K562 (cell line): Measurements from ENCODE around the gene CHCHD6. TPM values are rescaled to one million over a fixed set of nuclear protein-coding genes. Genes with fewer than 3 reads are reported as not detected.

Experiments
- BRD9 ChIP-seq: fragments of 450-650 bp; IDR thresholded peaks from 2 replicates; pipeline ENCODE4 v1.6.1; 2018; ENCODE audit warnings: low read depth; ENCODE audit not compliant: partially characterized antibody
- CBFA2T3 ChIP-seq: fragments of 450-650 bp; IDR thresholded peaks from 2 replicates; pipeline ENCODE4 v1.6.1; 2017
- CCNT2 ChIP-seq: IDR thresholded peaks from 2 replicates; pipeline ENCODE4 v1.6.1; 2011; ENCODE audit warnings: borderline replicate concordance, low read depth, mild to moderate bottlenecking, moderate library complexity, mixed read lengths, low read length; ENCODE audit not compliant: insufficient read length; ENCODE audit errors: extremely low read depth
- ETV5 ChIP-seq: sonication (generic); formaldehyde crosslinking; IDR thresholded peaks from 2 replicates; pipeline ENCODE4 v1.4.0; 2020; ENCODE audit warnings: low read depth, mild to moderate bottlenecking, missing genetic modification reagents
- FOSL1 ChIP-seq: fragments of 200-800 bp; sonication (Bioruptor generic); conservative IDR thresholded peaks from 2 replicates; pipeline ENCODE4 v1.6.1; 2016; ENCODE audit warnings: missing genetic modification characterization, missing compliant biosample characterization
- HLTF ChIP-seq: fragments of 450-650 bp; IDR thresholded peaks from 2 replicates; pipeline ENCODE4 v1.6.1; 2016
- ILF3 ChIP-seq: fragments of 450-650 bp; IDR thresholded peaks from 2 replicates; pipeline ENCODE4 v1.6.1; 2018; ENCODE audit warnings: antibody characterized with exemption, mild to moderate bottlenecking, moderate library complexity, borderline replicate concordance
- JUNB ChIP-seq: fragments of 450-650 bp; formaldehyde crosslinking; conservative IDR thresholded peaks from 2 replicates; pipeline ENCODE4 v1.4.0; 2020; ENCODE audit warnings: mild to moderate bottlenecking
- MTA1 ChIP-seq: fragments of 450-650 bp; IDR thresholded peaks from 2 replicates; pipeline ENCODE4 v1.6.1; 2017; ENCODE audit warnings: borderline replicate concordance
- NFIX ChIP-seq: fragments of 250-450 bp; sonication (Bioruptor Pico); IDR thresholded peaks from 2 replicates; pipeline ENCODE4 v1.4.0; 2020; ENCODE audit warnings: low read depth, mild to moderate bottlenecking, moderate library complexity
- PCBP2 ChIP-seq: fragments of 200-400 bp; formaldehyde crosslinking; IDR thresholded peaks from 2 replicates; pipeline ENCODE4 v1.6.1; 2018; ENCODE audit warnings: low read length, low read depth, mild to moderate bottlenecking, moderate library complexity; ENCODE audit not compliant: poor library complexity, severe bottlenecking
- STAG1 ChIP-seq: sonication (generic); formaldehyde crosslinking; IDR thresholded peaks from 2 replicates; pipeline ENCODE4 v1.5.0; 2020; ENCODE audit warnings: missing genetic modification reagents, borderline replicate concordance
- TCF7 ChIP-seq: sonication (generic); IDR thresholded peaks from 2 replicates; pipeline ENCODE4 v1.6.1; 2016; ENCODE audit warnings: antibody characterized with exemption, borderline replicate concordance
- ZNF41 ChIP-seq: fragments of 250-450 bp; sonication (Bioruptor Pico); conservative IDR thresholded peaks from 2 replicates; pipeline ENCODE4 v1.4.0; 2020; ENCODE audit warnings: mild to moderate bottlenecking
- ZNF583 ChIP-seq: fragments of 250-450 bp; sonication (Bioruptor Pico); IDR thresholded peaks from 2 replicates; pipeline ENCODE4 v1.4.0; 2020
- polyA plus RNA-seq, 8 experiments: library from polyadenylated mRNA; depleted of rRNA in 4 of 8; stranded (reverse) in 5 of 8; unstranded in 3 of 8; fragments of >200 nt; fragmentation: Nextera tagmentation in 2 of 8; fragmentation: Illumina TruSeq in 1 of 8; extraction: Ambion mirVana in 2 of 8; extraction: Trizol in 1 of 8; gene quantifications; 2 replicates each; pipeline versions ENCODE4 v1.2.1 to v1.2.3, GENCODE V29; 2011 to 2014; ENCODE audit warnings: inconsistent platforms in 1 of 8, missing spikeins in 1 of 8
- total RNA-seq, 7 experiments: library from RNA; depleted of rRNA in 6 of 7; stranded (reverse); fragments of >200 nt in 6 of 7; fragmentation: Illumina TruSeq in 2 of 7; extraction: Trizol in 2 of 7; gene quantifications; 2 replicates each; pipeline versions ENCODE4 v1.2.1 to v1.2.3, GENCODE V29; 2011 to 2021; ENCODE audit warnings: low replicate concordance in 1 of 7
- TF ChIP-seq, protein P1 (sequence below): fragments of 450-650 bp; formaldehyde crosslinking; IDR thresholded peaks from 2 replicates; pipeline ENCODE4 v1.4.0; 2020; ENCODE audit warnings: mild to moderate bottlenecking, moderate library complexity
- TF ChIP-seq, protein P2 (sequence below): sonication (generic); IDR thresholded peaks from 2 replicates; pipeline ENCODE4 v1.6.1; 2016
- TF ChIP-seq, protein P3 (sequence below): fragments of 450-650 bp; IDR thresholded peaks from 2 replicates; pipeline ENCODE4 v1.7.1; 2018; ENCODE audit warnings: mild to moderate bottlenecking, low read depth; ENCODE audit not compliant: partially characterized antibody
- TF ChIP-seq, protein P4 (sequence below): IDR thresholded peaks from 3 replicates; pipeline ENCODE4 v1.6.1; 2011; ENCODE audit warnings: borderline replicate concordance, mild to moderate bottlenecking; ENCODE audit not compliant: insufficient read length, insufficient read depth

CHCHD6 gene
- total and polyA plus RNA-seq, 9 of the 15 experiments (the other 6 are each of a cell fraction or from before 2014, with no cell fraction given): 4.6 to 18.6 (median 10.9) TPM

DNA sequence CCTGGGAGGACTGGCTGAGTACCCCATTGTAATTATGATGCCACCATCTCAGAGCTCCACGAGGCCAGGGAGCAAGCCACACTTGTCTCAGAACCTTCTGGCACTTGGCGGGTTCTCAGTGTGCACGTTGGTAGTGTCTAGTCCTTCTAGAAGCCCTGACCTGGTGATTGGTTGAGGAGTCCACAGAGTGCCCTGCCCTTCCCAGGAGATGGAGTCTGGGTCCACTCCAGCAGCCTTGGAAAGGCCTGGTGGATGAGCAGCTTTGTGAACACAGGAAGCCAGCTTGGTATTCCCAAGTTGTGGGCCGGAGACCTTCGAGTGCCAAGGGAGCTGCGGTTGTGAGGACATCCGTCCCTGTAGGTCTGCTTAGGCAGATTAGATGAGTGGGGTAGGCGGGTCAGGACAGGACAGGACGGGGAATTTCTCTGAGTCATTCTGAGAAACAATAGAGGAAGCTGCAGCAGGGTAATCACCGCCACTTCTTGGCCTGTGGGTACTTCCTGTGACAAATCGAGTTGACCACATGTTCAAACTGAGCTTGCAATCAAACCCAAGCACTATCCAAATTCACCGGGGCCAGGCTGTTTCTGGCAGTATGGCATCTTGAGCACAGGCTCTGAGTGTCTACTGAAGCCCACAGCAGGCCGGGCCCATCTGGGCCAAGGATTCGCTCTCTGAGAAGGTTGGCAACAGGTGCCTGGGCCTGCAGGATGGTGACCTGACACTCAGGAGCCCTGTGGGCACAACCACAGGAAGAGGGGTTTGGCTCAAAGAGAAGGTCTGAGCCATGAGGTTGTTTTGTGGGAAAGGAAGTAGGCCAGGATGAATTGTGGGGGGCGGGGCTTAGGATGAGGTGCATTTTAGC lies 207.4 kb downstream of the CHCHD6 start (continued):
- TF ChIP-seq, protein P1, sequence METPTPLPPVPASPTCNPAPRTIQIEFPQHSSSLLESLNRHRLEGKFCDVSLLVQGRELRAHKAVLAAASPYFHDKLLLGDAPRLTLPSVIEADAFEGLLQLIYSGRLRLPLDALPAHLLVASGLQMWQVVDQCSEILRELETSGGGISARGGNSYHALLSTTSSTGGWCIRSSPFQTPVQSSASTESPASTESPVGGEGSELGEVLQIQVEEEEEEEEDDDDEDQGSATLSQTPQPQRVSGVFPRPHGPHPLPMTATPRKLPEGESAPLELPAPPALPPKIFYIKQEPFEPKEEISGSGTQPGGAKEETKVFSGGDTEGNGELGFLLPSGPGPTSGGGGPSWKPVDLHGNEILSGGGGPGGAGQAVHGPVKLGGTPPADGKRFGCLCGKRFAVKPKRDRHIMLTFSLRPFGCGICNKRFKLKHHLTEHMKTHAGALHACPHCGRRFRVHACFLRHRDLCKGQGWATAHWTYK (CRISPR knock-in tag): peak; percentile 53; the same call in 1 of the 2 replicates
- TF ChIP-seq CCNT2 (peak; percentile 85), CBFA2T3 (peak; percentile 95), STAG1 (CRISPR knock-in tag) (no peak), BRD9 (peak; percentile 60), JUNB (no peak), NFIX (no peak), TCF7 (no peak), HLTF (no peak), ZNF583 (no peak), ETV5 (CRISPR knock-in tag) (peak; percentile 100), ILF3 (no peak), FOSL1 (tag) (peak; percentile 94), PCBP2 (no peak), ZNF41 (no peak), MTA1 (no peak; the same call in 1 of the 2 replicates)
- TF ChIP-seq, protein P2, sequence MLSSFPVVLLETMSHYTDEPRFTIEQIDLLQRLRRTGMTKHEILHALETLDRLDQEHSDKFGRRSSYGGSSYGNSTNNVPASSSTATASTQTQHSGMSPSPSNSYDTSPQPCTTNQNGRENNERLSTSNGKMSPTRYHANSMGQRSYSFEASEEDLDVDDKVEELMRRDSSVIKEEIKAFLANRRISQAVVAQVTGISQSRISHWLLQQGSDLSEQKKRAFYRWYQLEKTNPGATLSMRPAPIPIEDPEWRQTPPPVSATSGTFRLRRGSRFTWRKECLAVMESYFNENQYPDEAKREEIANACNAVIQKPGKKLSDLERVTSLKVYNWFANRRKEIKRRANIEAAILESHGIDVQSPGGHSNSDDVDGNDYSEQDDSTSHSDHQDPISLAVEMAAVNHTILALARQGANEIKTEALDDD: peak; percentile 62; the same call in 1 of the 2 replicates
- TF ChIP-seq, protein P3, sequence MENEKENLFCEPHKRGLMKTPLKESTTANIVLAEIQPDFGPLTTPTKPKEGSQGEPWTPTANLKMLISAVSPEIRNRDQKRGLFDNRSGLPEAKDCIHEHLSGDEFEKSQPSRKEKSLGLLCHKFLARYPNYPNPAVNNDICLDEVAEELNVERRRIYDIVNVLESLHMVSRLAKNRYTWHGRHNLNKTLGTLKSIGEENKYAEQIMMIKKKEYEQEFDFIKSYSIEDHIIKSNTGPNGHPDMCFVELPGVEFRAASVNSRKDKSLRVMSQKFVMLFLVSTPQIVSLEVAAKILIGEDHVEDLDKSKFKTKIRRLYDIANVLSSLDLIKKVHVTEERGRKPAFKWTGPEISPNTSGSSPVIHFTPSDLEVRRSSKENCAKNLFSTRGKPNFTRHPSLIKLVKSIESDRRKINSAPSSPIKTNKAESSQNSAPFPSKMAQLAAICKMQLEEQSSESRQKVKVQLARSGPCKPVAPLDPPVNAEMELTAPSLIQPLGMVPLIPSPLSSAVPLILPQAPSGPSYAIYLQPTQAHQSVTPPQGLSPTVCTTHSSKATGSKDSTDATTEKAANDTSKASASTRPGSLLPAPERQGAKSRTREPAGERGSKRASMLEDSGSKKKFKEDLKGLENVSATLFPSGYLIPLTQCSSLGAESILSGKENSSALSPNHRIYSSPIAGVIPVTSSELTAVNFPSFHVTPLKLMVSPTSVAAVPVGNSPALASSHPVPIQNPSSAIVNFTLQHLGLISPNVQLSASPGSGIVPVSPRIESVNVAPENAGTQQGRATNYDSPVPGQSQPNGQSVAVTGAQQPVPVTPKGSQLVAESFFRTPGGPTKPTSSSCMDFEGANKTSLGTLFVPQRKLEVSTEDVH: peak; percentile 35
- TF ChIP-seq, protein P4, sequence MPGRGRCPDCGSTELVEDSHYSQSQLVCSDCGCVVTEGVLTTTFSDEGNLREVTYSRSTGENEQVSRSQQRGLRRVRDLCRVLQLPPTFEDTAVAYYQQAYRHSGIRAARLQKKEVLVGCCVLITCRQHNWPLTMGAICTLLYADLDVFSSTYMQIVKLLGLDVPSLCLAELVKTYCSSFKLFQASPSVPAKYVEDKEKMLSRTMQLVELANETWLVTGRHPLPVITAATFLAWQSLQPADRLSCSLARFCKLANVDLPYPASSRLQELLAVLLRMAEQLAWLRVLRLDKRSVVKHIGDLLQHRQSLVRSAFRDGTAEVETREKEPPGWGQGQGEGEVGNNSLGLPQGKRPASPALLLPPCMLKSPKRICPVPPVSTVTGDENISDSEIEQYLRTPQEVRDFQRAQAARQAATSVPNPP: no peak
